B cell (primary cell): ENCODE measurements around the gene IQCK. TPM values are rescaled to one million over a fixed set of nuclear protein-coding genes. Genes with fewer than 3 reads are reported as not detected.

ENCODE experiments used
- ATAC-seq: fragments of 200-7000 bp; cut with Tn5 transposase; one replicate; pipeline ENCODE4 v1.10.0; 2021; ENCODE audit warnings: low read depth, mild to moderate bottlenecking, moderate number of reproducible peaks, moderate library complexity
- CTCF ChIA-PET: fragments of 350-600 bp; sonication (Branson Sonifier 250); formaldehyde crosslinking; loops from one replicate; lab custom pipeline; 2021; ENCODE audit warnings: antibody characterized with exemption, inconsistent platforms; lab: Charles Lee
- POLR2A ChIA-PET: fragments of 350-600 bp; sonication (Branson Sonifier 250); formaldehyde crosslinking; loops from one replicate; lab custom pipeline; 2021; ENCODE audit warnings: antibody characterized with exemption; lab: Charles Lee
- DNase-seq: peaks from one replicate; pipeline ENCODE4 v3.0.0; 2013
- H2AFZ ChIP-seq: 2 replicates; pipeline ENCODE4 v1.6.1; 2012; ENCODE audit warnings: mild to moderate bottlenecking, low read depth, low read length; ENCODE audit not compliant: insufficient read depth, poor library complexity, severe bottlenecking
- H3K27ac ChIP-seq, 2 donors: 1 replicate in 1 of 2; 2 replicates in 1 of 2; pipeline ENCODE4 v1.5.1; 2012 to 2013; ENCODE audit warnings: low read length in 2 of 2, mild to moderate bottlenecking in 2 of 2, moderate library complexity in 1 of 2
- H3K27me3 ChIP-seq, 4 experiments: fragments of 200-600 bp in 1 of 4; sonication (generic) in 1 of 4; replicated peaks in 1 of 4; 1 replicate in 2 of 4; 2 replicates in 2 of 4; pipeline versions ENCODE4 v1.6.1 to v1.7.0; 2013 to 2016; ENCODE audit warnings: low read length in 3 of 4, mild to moderate bottlenecking in 2 of 4, mixed read lengths in 1 of 4, moderate library complexity in 1 of 4; ENCODE audit not compliant: insufficient read depth in 4 of 4, control insufficient read depth in 3 of 4; ENCODE audit errors: control extremely low read depth in 1 of 4
- H3K36me3 ChIP-seq, 2 experiments: replicated peaks in 1 of 2; 1 replicate in 1 of 2; 2 replicates in 1 of 2; pipeline versions ENCODE4 v1.6.1 to v1.7.1; 2013; ENCODE audit warnings: low read length in 1 of 2; ENCODE audit not compliant: insufficient read depth in 2 of 2, control insufficient read depth in 1 of 2; ENCODE audit errors: control extremely low read depth in 1 of 2, extremely low read depth in 1 of 2
- H3K4me1 ChIP-seq, 2 donors: fragments of 200-600 bp in 1 of 2; sonication (generic) in 1 of 2; 1 replicate in 1 of 2; 2 replicates in 1 of 2; pipeline versions ENCODE4 v1.5.1 to v1.6.1; 2013 to 2017; ENCODE audit warnings: low read length in 2 of 2; ENCODE audit not compliant: control insufficient read depth in 2 of 2, insufficient read depth in 2 of 2
- H3K4me2 ChIP-seq: replicated peaks from 2 replicates; pipeline ENCODE3; 2012; ENCODE audit warnings: mild to moderate bottlenecking, low read depth, low read length; ENCODE audit not compliant: poor library complexity, severe bottlenecking
- H3K4me3 ChIP-seq, 5 experiments: fragments of 200-600 bp in 1 of 5; sonication (generic) in 1 of 5; 1 replicate in 3 of 5; 2 replicates in 2 of 5; pipeline versions ENCODE4 v1.5.1 to v1.7.0; 2011 to 2016; ENCODE audit warnings: low read length in 4 of 5, mild to moderate bottlenecking in 4 of 5, low read depth in 2 of 5, control low read depth in 1 of 5, moderate library complexity in 1 of 5; ENCODE audit not compliant: insufficient read depth in 1 of 5; ENCODE audit errors: control extremely low read depth in 1 of 5, extremely low read depth in 1 of 5
- H3K79me2 ChIP-seq: fragments of 200-600 bp; sonication (generic); one replicate; pipeline ENCODE4 v1.6.0; 2016; ENCODE audit warnings: low read length; ENCODE audit not compliant: control insufficient read depth, insufficient read depth
- H3K9ac ChIP-seq: fragments of 200-600 bp; sonication (generic); 2 replicates; pipeline ENCODE4 v1.6.1; 2017; ENCODE audit warnings: mild to moderate bottlenecking, low read length, moderate library complexity
- H3K9me3 ChIP-seq, 3 donors: one replicate each; pipeline versions ENCODE4 v1.6.1 to v1.7.1; 2013; ENCODE audit warnings: low read length in 2 of 3; ENCODE audit not compliant: control insufficient read depth in 2 of 3, insufficient read depth in 1 of 3; ENCODE audit errors: control extremely low read depth in 1 of 3
- H4K20me1 ChIP-seq: 2 replicates; pipeline ENCODE4 v1.6.0; 2012; ENCODE audit warnings: mild to moderate bottlenecking, low read length; ENCODE audit not compliant: insufficient read depth, control insufficient read depth, poor library complexity, severe bottlenecking
- H3K27ac Mint-ChIP-seq: one replicate; pipeline ENCODE4 v1.8.0; 2021; ENCODE audit warnings: mixed read lengths
- H3K27me3 Mint-ChIP-seq: one replicate; pipeline ENCODE4 v1.8.0; 2021; ENCODE audit warnings: mixed read lengths
- H3K4me1 Mint-ChIP-seq: one replicate; pipeline ENCODE4 v1.8.0; 2021; ENCODE audit warnings: mixed read lengths
- H3K4me3 Mint-ChIP-seq: one replicate; pipeline ENCODE4 v1.8.0; 2021; ENCODE audit warnings: mixed read lengths
- H3K9me3 Mint-ChIP-seq: one replicate; pipeline ENCODE4 v1.8.0; 2022; ENCODE audit warnings: mixed read lengths; ENCODE audit not compliant: insufficient read depth
- EZH2 ChIP-seq: IDR thresholded peaks from 2 replicates; pipeline ENCODE4 v1.6.1; 2012; ENCODE audit warnings: borderline replicate concordance, low read depth, mild to moderate bottlenecking, moderate library complexity, low read length; ENCODE audit not compliant: insufficient read depth, poor library complexity, severe bottlenecking
- WGBS: methylation state at CpG from one replicate; pipeline ENCODE4 v1.1.5; 2013; ENCODE audit warnings: missing lambda C conversion rate; ENCODE audit not compliant: insufficient coverage; 5-methylcytosine and 5-hydroxymethylcytosine counted together
- intact Hi-C: fragments of 100-400 bp; cut with micrococcal nuclease; formaldehyde crosslinking; loops from one replicate; pipeline ENCODE4 v1.10.0; 2022
- polyA plus RNA-seq: library from polyadenylated mRNA; depleted of rRNA; stranded (reverse); fragments of >200 nt; gene quantifications from 2 replicates; pipeline ENCODE4 v1.2.3, GENCODE V29; 2012
- total RNA-seq, 2 donors: library from RNA; stranded (reverse); fragments of 120-200 nt in 1 of 2; gene quantifications; 1 replicate in 1 of 2; 2 replicates in 1 of 2; pipeline versions ENCODE4 v1.2.3 to v1.2.4, GENCODE V29; 2013 to 2022
- TF ChIP-seq, protein P1 (sequence below): fragments of 200-600 bp; IDR thresholded peaks from one replicate; pipeline ENCODE4 v1.8.0; 2022; ENCODE audit warnings: antibody characterized with exemption, mild to moderate bottlenecking

IQCK gene
- total and polyA plus RNA-seq, 2 donors (not counting 1 experiment from before 2014, with no cell fraction given), result 1.00 to 3.0 TPM

DNA sequence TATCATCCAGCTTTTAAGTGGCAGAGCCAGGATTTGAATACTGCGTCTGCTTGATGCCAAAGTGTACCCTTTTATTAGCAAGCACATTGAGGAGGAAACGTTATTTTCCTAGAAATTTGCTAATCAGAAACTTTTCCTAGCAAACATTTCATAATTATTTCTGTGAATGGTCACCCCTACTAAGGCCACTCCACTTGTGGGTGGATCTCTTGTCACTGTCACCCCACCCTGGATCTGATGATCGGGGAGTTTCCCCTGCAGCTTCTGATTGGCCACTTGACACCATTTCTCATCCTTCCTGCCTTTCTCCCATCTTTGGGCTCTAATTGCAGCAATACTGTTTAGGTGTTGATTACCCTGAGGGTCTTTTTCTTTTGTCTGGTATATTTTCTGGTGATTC is 130.7 kb downstream of the IQCK start:
- 100% methylated on average over 3 of the region's 3 CpGs for WGBS
- no peaks in the 10 kb centered on the region for H3K9me3 ChIP-seq
- H3K36me3 ChIP-seq, result no peaks in the 10 kb centered on the region
- no peak overlapping the region for H3K4me3 ChIP-seq
- ChIA-PET POLR2A (no interaction called here), CTCF (no interaction called here)
- H3K79me2 ChIP-seq, result no peaks in the 10 kb centered on the region
- no peaks in the 10 kb centered on the region for H3K27me3 ChIP-seq
- Mint-ChIP-seq H3K27me3 (peaks cover 10% of the 10 kb centered on the region), H3K27ac (no peak overlapping the region), H3K4me3 (no peak overlapping the region), H3K9me3 (no peaks in the 10 kb centered on the region), H3K4me1 (no peaks in the 10 kb centered on the region)
- H3K27ac ChIP-seq, result no peak overlapping the region
- ATAC-seq (no peak), DNase-seq (no peak)
- TF ChIP-seq, protein P1, sequence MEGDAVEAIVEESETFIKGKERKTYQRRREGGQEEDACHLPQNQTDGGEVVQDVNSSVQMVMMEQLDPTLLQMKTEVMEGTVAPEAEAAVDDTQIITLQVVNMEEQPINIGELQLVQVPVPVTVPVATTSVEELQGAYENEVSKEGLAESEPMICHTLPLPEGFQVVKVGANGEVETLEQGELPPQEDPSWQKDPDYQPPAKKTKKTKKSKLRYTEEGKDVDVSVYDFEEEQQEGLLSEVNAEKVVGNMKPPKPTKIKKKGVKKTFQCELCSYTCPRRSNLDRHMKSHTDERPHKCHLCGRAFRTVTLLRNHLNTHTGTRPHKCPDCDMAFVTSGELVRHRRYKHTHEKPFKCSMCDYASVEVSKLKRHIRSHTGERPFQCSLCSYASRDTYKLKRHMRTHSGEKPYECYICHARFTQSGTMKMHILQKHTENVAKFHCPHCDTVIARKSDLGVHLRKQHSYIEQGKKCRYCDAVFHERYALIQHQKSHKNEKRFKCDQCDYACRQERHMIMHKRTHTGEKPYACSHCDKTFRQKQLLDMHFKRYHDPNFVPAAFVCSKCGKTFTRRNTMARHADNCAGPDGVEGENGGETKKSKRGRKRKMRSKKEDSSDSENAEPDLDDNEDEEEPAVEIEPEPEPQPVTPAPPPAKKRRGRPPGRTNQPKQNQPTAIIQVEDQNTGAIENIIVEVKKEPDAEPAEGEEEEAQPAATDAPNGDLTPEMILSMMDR, result no peak
- TF ChIP-seq EZH2, result no peak
- H3K9ac ChIP-seq, result no peak overlapping the region
- intact Hi-C loops, result no loop called here
- no peaks in the 10 kb centered on the region for H3K4me1 ChIP-seq
- no peak overlapping the region for H3K4me2 ChIP-seq
- H4K20me1 ChIP-seq, result no peaks in the 10 kb centered on the region
- no peak overlapping the region for H2AFZ ChIP-seq

DNA sequence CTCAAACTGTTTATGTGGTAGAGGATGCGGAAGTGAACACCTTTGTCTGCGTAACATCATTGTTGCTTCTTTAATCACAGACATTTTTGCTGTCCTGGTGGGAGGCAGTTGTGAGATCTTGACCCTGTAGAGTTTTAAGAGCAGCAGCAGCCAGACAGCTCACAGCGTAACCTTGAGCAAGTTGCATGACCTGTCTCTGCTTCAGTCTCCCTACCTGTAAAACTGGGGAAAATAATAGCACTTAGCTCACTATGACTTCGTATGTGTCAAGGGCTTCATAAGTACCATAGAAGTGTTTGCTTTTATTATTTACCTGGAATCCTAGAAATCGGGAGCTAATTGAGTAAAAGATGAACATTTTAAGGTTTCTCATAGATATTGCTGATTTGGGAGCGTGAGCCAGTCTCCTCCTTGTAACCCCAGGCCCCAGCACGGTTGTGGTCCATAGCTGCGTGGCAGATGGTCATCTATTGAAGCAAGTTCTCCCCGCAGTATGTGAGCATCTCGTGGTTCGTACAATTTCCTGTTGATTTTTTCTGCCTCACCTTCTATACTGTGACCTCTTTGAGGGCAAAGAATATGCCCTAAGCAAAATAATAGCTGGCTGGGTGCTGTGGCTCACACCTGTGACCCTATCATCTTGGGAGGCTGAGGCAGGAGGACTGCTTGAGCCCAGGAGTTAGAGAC is 132.2 kb downstream of the IQCK start:
- DNase-seq, result no peak
- H3K9me3 Mint-ChIP-seq, result no peaks in the 10 kb centered on the region
- no peaks in the 10 kb centered on the region for H3K36me3 ChIP-seq
- CTCF ChIA-PET, result no interaction called here
- H3K27ac Mint-ChIP-seq, result no peak overlapping the region
- WGBS, result 87% methylated on average over 8 of the region's 11 CpGs
- POLR2A ChIA-PET, result no interaction called here
- H3K9ac ChIP-seq, result no peak overlapping the region
- intact Hi-C loops, result no loop called here
- ATAC-seq, result no peak
- H3K4me3 ChIP-seq, result no peak overlapping the region
- no peaks in the 10 kb centered on the region for H4K20me1 ChIP-seq
- no peaks in the 10 kb centered on the region for H3K4me1 Mint-ChIP-seq
- H3K27me3 Mint-ChIP-seq, result peaks cover 10% of the 10 kb centered on the region
- no peaks in the 10 kb centered on the region for H3K9me3 ChIP-seq
- no peaks in the 10 kb centered on the region for H3K27me3 ChIP-seq
- H3K27ac ChIP-seq, result no peak overlapping the region
- no peak overlapping the region for H3K4me3 Mint-ChIP-seq
- H3K4me1 ChIP-seq, result no peaks in the 10 kb centered on the region
- TF ChIP-seq, protein P1, result no peak
- no peak for TF ChIP-seq EZH2
- no peaks in the 10 kb centered on the region for H3K79me2 ChIP-seq
- H3K4me2 ChIP-seq, result no peak overlapping the region
- no peak overlapping the region for H2AFZ ChIP-seq
